GM21360 (cell line): ENCODE data around the gene MICAL2.
A peak's percentile ranks its signal among the peaks of the same experiment; 100 is the strongest.

Source experiments
- ATAC-seq: cut with Tn5 transposase; IDR thresholded peaks from one replicate; pipeline ENCODE4 v1.9.1; 2021; ENCODE audit warnings: mild to moderate bottlenecking, moderate library complexity; ENCODE audit not compliant: unreplicated experiment

Gene MICAL2

GRCh38 chr11:12094872-12095800 lies 15.3 kb upstream of the MICAL2 start:
- ATAC-seq, result no peak

- ATAC-seq, result no peak
Observed at GRCh38 chr11:12097219-12097618, 13.2 kb upstream of the MICAL2 start.

DNA sequence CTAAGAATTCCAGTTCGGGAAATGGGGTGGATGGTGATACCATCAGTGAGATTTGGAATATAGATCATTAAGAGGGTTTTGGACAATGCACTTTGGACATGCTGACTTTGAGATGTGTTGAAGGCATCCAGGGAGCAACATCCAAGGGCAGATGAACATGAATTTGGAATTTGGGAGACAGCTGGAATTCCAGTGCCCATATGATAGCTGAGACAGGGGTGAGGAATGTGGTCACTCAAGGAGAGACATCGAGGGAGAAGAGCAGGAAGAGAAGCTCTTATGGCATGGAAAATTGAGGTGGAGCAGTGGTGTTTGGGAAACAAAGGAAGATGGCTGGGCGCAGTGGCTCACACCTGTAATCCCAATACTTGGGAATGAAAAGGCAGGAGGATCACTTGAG lies 11.8 kb upstream of the MICAL2 start:
- ATAC-seq, result no peak

GRCh38 chr11:12099132-12099873 lies 11.1 kb upstream of the MICAL2 start:
- no peak for ATAC-seq

DNA sequence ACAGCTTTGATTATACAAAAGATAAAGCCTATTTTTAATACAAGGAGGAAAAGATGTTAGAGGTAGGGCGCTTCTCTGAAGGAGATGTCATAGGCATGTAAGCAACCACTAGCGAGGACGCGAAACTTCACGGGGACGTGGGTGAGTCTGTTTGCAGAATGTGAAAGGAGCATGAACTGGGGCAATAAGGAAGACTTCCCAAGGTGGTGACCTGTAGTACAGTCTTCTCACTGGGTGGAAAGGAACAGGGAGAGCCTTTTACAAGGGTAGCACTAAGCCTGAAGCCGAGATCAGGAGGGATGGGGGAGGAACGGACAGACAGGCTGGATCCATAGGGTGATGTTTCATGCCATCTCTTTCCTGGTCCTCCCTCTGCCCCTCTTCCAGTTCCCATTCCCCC lies 10.0 kb upstream of the MICAL2 start:
- ATAC-seq, result no peak

GRCh38 chr11:12100841-12101242 lies 9.5 kb upstream of the MICAL2 start:
- ATAC-seq, result no peak

DNA sequence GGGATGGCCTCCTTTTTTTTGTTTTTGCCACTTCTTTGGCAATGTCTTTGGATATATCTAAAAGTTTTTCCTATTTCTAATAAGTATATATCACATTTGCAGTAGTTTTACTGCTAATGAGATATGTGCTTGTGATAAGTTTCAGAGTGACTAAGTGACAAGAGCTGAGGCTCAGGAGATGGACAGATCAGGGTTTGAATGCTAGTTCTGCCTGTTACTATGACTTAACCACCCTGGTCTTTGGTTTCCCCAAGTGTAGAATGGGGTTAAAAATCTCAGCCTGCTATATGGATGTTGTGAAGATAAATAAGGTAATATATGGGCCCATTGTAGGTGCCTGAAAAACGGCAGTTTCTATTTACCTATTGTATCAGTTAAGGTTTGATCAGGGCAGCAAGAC lies 9.1 kb upstream of the MICAL2 start:
- no peak for ATAC-seq

GRCh38 chr11:12102588-12103410 lies 7.6 kb upstream of the MICAL2 start:
- ATAC-seq, result no peak

GRCh38 chr11:12103411-12104225 lies 6.8 kb upstream of the MICAL2 start:
- no peak for ATAC-seq

DNA sequence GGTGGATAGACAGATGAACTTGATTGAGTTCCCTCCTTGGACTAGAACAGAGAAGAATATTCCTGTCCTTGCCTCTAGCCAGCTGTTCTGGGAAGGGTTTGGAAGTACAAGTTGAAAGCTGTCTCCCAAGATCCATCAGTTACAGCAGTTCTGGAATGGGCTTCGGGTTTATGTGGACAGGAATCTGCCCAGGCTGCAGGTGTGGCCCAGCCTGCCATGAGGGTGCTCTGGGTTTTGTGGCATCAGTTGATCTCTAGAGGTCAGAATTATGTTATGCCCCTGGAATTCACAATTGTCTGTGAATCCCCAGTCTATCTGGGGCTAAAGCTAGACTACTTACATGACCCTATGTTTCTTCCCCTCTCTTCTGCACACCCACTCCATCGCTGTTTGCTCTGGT lies 4.9 kb upstream of the MICAL2 start:
- ATAC-seq, result no peak

DNA sequence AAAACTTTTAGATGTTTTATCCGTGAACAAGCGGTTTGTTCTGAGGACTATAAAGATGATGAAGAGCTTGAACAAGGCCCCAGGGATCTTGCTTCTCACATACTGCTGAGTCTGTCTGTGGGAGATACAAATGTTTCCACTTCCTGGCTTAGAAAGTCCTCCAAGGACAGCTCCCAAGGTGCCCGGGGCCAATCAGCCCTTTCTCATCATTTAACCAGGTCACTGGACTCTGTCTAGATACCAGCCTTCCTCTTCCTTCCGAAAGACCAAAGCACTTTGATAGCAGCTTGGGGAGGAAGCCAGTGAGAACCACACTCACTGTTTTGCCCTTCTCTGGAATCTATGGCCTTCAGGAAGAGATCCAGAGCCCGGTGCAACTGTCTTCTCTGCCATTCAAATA lies 4.3 kb upstream of the MICAL2 start:
- no peak for ATAC-seq

GRCh38 chr11:12106501-12106900 lies 3.9 kb upstream of the MICAL2 start:
- ATAC-seq, result no peak

DNA sequence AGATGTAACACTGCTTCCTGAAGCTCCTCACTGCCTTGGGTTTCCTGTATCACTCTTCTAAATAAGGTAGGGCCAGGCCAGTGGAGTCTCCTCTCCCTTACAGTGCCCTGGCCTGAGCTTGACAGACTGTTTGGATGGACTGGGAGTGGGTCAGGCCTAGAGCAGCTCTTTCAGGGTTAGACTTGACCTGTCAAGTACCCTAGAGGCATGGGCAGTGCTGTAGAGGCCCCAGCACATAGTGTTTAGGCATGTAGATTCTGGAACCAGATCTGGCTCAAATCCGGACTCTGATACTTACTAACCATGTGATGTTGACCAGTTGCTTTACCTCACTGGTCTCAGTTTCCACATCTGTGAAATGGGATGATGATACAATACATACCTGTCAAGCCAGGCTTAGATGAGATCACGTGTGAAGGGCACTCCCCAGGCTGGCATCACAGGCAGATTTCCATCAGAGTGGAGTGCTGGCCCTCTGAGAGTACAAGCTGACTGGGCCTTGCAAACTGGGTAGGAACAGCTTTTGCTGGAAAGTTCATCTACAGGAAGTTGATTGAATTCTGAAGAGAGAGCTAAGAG lies 1.4 kb upstream of the MICAL2 start:
- ATAC-seq, result no peak

- no peak for ATAC-seq
Observed at GRCh38 chr11:12109591-12110196, 696 bp upstream of the MICAL2 start.

DNA sequence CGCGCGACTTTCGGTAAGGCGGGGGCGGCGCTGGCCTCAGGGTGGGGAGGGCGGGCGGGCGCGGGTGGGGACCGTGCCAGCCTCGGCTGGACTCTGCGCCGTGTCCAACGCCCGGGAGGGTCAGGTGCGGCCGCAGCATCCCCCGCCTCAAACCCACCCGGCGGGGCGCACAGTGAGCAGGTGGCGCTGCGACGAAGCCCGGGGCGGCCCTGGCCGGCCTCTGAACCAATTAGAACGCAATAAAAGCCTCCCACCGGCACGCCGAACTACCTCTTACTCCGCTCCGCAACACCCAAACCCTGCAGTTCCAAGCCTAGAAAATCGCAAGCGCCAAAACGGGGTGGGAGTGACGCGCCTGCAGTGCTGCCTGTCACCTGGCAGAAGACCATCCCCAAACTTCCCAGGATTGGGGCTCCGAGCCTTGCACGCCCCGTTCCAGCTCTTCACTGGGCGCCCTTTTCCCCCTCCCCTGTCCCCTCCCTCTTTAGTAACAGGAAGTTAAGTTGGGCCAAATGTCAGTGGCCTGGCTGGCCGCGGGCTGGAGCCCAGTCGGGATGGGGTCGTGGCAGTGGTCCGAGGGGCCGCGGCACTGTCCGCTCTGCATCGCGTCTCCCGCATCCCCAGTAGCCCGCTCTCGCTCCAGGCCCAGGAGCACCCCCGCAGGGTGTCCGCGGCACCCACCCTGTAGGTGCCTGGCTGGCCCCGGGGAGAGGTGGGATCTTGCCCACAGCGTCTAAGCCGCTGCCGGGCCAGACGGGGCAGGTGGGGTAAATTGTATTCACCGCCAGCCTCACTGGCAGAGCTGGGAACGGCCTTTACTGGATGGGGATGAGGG lies 541 bp downstream of the MICAL2 start:
- peak; percentile 22 for ATAC-seq

DNA sequence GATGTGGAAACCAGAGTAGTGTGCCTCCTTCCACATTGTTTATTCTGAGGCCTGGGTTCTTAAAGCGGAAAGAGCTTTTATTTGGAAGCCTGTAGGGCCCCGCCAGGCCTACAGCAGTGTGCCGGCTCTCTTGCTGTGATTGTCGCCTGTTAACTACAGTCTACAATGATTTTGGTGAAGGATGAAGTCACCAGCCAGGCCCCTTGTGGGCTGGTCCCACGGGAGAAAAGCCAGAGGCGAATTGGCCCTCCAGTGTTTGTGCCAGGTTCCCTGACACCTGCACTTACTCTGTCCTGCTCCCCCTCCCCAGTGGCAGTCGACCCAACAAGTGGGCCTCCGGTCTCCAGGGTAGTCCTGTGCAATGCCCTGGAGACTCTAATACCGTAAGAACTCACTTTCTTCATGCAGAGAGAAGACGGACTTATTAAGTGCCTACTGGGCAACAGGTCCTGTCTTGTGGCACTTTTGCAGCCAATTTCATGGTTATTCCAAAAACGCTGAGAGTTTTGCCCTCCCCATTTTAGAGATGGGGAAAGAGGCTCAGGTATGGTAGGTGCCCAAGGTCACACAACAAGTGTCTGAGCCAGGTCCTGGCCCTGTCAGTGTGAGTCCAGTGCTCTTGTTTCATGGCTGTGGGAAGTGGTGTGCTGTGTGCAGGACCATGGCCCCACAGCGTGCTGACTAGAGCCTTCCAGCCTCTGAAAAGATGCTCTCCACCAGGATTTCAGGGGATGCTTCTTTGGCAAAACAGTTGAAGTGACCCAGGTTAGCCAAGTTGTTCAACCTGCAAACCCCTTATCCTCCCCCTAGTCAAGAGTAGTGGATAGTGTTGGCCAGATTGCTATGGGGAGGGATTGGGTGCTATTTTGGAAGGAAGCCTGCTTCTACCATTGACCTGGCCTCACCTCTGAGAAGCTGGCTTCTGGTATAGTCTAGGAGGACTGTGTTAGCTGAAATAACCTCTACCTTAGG lies 1.4 kb downstream of the MICAL2 start:
- ATAC-seq, result no peak

GRCh38 chr11:12112750-12113149 lies 2.4 kb downstream of the MICAL2 start:
- no peak for ATAC-seq

GRCh38 chr11:12113294-12113693 lies 2.9 kb downstream of the MICAL2 start:
- no peak for ATAC-seq
